Neural crest cell (in vitro differentiated cells): ENCODE results near the gene KMT2B. TPM values are rescaled to one million over a fixed set of nuclear protein-coding genes. Genes with fewer than 3 reads are reported as not detected.

ENCODE experiments used
- DNase-seq: peaks from one replicate; pipeline ENCODE4 v3.0.0; 2021; ENCODE audit warnings: low read depth, mixed read lengths, low spot score
- H3K27ac Mint-ChIP-seq: one replicate; pipeline ENCODE4 v1.8.0; 2021; ENCODE audit warnings: mild to moderate bottlenecking, mixed read lengths; ENCODE audit not compliant: unreplicated experiment
- H3K27me3 Mint-ChIP-seq: 2 replicates; pipeline ENCODE4 v1.8.0; 2021; ENCODE audit warnings: low read depth, mild to moderate bottlenecking, mixed read lengths
- H3K36me3 Mint-ChIP-seq: 2 replicates; pipeline ENCODE4 v1.8.0; 2021; ENCODE audit warnings: low read depth, mild to moderate bottlenecking, mixed read lengths
- H3K4me1 Mint-ChIP-seq: 2 replicates; pipeline ENCODE4 v1.8.0; 2021; ENCODE audit warnings: mixed read lengths
- H3K4me3 Mint-ChIP-seq: one replicate; pipeline ENCODE4 v1.8.0; 2021; ENCODE audit warnings: mild to moderate bottlenecking, mixed read lengths
- H3K9me3 Mint-ChIP-seq: 2 replicates; pipeline ENCODE4 v1.8.0; 2021; ENCODE audit warnings: mixed read lengths
- CTCF ChIP-seq: fragments of 200-600 bp; sonication (generic); conservative IDR thresholded peaks from 2 replicates; pipeline ENCODE4 v1.5.0; 2021; ENCODE audit warnings: antibody characterized with exemption, mild to moderate bottlenecking
- total RNA-seq: library from RNA; stranded (reverse); gene quantifications from 2 replicates; pipeline ENCODE4 v1.2.1, GENCODE V29; 2021

Gene KMT2B
- total RNA-seq, 1 donor from 2014 or later = 60.1 TPM

DNA sequence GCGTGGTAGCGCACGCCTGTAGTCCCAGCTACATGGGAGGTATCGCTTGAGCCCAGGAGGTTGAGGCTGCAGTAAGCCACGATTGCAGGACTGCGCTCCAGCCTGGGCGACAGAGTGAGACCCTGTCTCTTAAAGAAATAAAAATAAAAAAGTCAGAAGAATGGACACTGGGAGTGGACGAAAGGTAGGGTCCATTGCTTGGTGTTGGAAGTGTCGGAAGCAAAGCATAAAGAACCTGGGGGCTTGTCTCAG is 57.2 kb downstream of the KMT2B start:
- H3K27me3 Mint-ChIP-seq = peaks cover 9% of the 10 kb centered on the region
- no peaks in the 10 kb centered on the region for H3K9me3 Mint-ChIP-seq
- H3K27ac Mint-ChIP-seq = no peak overlapping the region
- H3K4me3 Mint-ChIP-seq = peak overlapping the region; percentile 91
- H3K4me1 Mint-ChIP-seq = peaks cover 34% of the 10 kb centered on the region
- no peak for DNase-seq
- no peak for TF ChIP-seq CTCF
- peaks cover 2% of the 10 kb centered on the region for H3K36me3 Mint-ChIP-seq

DNA sequence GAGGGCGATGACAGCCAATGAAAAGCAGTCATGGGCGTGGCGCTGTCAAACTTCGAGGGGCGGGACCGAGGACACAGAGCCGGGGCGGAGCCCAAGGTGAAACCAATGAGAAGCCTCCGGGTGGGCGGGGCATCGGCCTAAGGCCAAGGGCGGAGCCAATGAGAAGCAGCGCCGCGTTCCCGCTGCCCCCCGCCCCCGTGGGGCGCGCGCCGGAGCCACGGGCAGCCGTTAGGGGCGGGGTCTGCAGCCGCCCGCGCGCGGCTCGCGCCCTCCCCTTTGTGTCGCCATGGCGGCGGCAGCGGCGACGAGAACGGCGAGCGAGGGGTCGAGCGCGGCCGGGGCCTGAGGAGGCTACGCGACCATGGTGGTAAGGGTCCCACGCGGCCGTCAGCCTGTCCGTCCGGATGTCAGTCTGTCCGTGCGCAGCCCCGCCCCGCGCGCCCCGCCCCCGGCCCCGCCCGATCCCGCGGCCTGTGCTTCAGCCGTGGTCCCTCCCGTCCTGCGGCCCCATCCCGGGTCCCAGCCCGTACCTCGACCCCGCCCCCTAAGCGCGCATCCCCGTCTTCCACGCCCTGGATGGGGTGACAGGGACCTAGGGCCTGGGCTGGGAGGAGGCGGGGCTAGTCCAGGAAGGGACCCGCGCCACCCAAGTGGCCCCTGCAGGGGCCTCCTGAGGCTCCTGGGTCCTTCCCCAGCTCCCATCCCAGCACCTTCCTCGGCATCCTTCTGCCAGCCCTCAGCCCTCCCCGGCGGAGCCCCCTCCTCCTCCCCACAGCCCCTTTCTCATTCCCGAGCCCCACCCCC is 57.7 kb downstream of the KMT2B start, which contains the start of gene ARHGAP33:
Gene ARHGAP33 (plus strand): TSS at position 267 of the 804 bp plus-strand sequence. CDS start 95 bp downstream, at position 362.
- Mint-ChIP-seq H3K4me3 (peak within 1 kb of the TSS; percentile 91), H3K27me3 (peaks cover 9% of the 10 kb centered on the region), H3K27ac (peak within 1 kb of the TSS; percentile 78), H3K9me3 (no peaks in the 10 kb centered on the region), H3K36me3 (no peaks in the 10 kb centered on the region), H3K4me1 (peaks cover 34% of the 10 kb centered on the region)
- no peak for TF ChIP-seq CTCF
- peak; percentile 100 for DNase-seq

DNA sequence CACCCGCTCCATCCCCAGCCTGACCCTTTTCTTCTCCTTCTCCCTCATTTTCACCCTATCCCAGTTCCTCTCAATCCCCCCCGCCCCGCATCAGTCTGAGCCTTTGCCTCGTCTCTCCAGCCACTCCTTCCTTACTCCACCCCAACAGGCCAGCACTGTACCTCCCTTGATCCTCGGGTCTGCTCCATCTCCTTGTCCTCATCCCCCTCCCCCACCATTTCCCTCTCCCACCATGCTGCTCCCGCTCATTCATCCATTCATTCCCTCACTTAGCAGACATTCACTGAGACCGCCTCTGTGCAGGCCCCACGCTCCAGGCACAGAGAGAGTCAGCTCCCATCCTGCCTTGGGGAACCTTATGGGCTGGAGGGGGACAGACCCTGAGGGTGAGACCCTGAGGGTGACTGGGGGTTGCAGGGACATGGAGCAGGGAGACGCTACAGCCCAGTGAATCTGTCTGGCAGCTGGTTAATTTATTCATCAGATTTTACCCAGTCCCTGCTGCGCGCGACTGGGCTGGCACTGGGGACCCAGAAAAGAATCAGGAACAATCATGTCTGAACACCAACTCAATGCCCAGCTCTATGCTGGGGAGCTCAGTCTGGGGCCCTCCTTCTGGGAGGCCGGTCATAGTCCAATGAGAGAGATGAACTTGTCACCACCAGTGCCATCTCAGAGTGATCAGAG is 58.4 kb downstream of the KMT2B start:
- peak; percentile 31 for DNase-seq
- H3K36me3 Mint-ChIP-seq = no peaks in the 10 kb centered on the region
- no peak for TF ChIP-seq CTCF
- peaks cover 34% of the 10 kb centered on the region for H3K4me1 Mint-ChIP-seq
- peak overlapping the region; percentile 87 for H3K4me3 Mint-ChIP-seq
- peak overlapping the region; percentile 78 for H3K27ac Mint-ChIP-seq
- H3K9me3 Mint-ChIP-seq = no peaks in the 10 kb centered on the region
- peaks cover 9% of the 10 kb centered on the region for H3K27me3 Mint-ChIP-seq

DNA sequence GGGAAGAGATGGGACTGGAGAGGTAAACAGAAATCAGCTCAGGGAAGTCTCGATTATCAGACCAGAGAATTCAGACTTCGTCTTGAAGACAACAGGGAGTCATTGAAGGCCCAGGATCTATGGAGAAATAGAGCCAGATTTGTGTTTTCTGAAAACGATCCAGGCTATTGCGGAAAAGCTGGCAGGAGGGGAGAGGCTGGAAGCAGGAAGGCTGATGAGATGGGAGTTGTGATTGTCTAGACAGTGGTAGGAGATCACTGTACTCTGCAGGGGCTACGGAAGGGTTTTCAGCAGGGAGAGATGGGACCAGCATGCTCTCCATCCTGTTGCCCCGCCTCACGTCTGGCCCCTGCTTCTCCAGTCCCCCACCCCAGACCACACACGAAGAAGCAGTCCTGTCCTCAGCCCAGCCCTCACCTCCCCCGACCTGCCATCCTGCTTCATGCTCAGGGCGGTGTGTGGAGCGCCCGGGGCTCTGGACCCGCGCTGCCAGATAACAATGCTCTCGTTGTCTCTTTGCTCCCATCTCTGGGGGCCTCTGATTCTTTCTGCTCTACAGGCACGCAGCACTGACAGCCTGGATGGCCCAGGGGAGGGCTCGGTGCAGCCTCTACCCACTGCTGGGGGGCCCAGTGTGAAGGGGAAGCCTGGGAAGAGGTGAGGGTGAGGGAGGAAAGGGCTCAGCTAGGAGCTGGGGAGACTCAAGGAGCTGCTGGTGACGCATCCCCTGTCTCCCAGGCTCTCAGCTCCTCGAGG is 59.5 kb downstream of the KMT2B start:
- H3K4me3 Mint-ChIP-seq = peak overlapping the region; percentile 87
- H3K4me1 Mint-ChIP-seq = peaks cover 34% of the 10 kb centered on the region
- peak; percentile 44 for DNase-seq
- no peak for TF ChIP-seq CTCF
- H3K36me3 Mint-ChIP-seq = no peaks in the 10 kb centered on the region
- H3K27me3 Mint-ChIP-seq = peaks cover 9% of the 10 kb centered on the region
- H3K27ac Mint-ChIP-seq = peak overlapping the region; percentile 23
- no peaks in the 10 kb centered on the region for H3K9me3 Mint-ChIP-seq

- Mint-ChIP-seq H3K4me3 (peak overlapping the region; percentile 87), H3K27ac (no peak overlapping the region), H3K27me3 (peaks cover 9% of the 10 kb centered on the region), H3K4me1 (peaks cover 36% of the 10 kb centered on the region), H3K9me3 (no peaks in the 10 kb centered on the region), H3K36me3 (no peaks in the 10 kb centered on the region)
- no peak for DNase-seq
- no peak for TF ChIP-seq CTCF
Observed at GRCh38 chr19:35777961-35778360, 60.2 kb downstream of the KMT2B start.
